Small intestine (tissue), 7 donors: ENCODE data around the gene MED17. TPM values are rescaled to one million over a fixed set of nuclear protein-coding genes. Genes with fewer than 3 reads are reported as not detected.

Experiments
- DNase-seq, 2 donors: peaks; one replicate each; pipeline versions ENCODE4 v3.0.0 to v3.0.0-alpha.2; 2013
- FAIRE-seq: peaks from 2 replicates; lab custom pipeline; 2012; peaks lifted over from hg19 to GRCh38; lab: Jason Lieb, UNC
- H3K27ac ChIP-seq, 3 donors: one replicate each; pipeline ENCODE4 v1.5.1; 2013; ENCODE audit warnings: low read length in 2 of 3, mild to moderate bottlenecking in 2 of 3, control low read depth in 1 of 3, inconsistent platforms in 1 of 3, low read depth in 1 of 3, moderate library complexity in 1 of 3
- H3K27me3 ChIP-seq, 3 donors: one replicate each; pipeline ENCODE4 v1.6.1; 2013; ENCODE audit warnings: low read length in 3 of 3, inconsistent platforms in 1 of 3; ENCODE audit not compliant: control insufficient read depth in 3 of 3, insufficient read depth in 3 of 3
- H3K36me3 ChIP-seq, 3 donors: one replicate each; pipeline ENCODE4 v1.6.1; 2013; ENCODE audit warnings: low read length in 3 of 3, inconsistent platforms in 1 of 3, low read depth in 1 of 3, mild to moderate bottlenecking in 1 of 3, moderate library complexity in 1 of 3; ENCODE audit not compliant: control insufficient read depth in 3 of 3, insufficient read depth in 2 of 3
- H3K4me1 ChIP-seq, 3 donors: one replicate each; pipeline ENCODE4 v1.6.1; 2013; ENCODE audit warnings: low read length in 2 of 3, inconsistent platforms in 1 of 3, low read depth in 1 of 3, mild to moderate bottlenecking in 1 of 3, moderate library complexity in 1 of 3; ENCODE audit not compliant: control insufficient read depth in 3 of 3, insufficient read depth in 2 of 3
- H3K4me3 ChIP-seq, 3 donors: one replicate each; pipeline ENCODE4 v1.5.1; 2013; ENCODE audit warnings: low read length in 3 of 3, control low read depth in 1 of 3, inconsistent platforms in 1 of 3, low read depth in 1 of 3, mild to moderate bottlenecking in 1 of 3, moderate library complexity in 1 of 3
- H3K9me3 ChIP-seq, 2 donors: one replicate each; pipeline ENCODE4 v1.6.1; 2013; ENCODE audit warnings: low read depth in 1 of 2, low read length in 1 of 2; ENCODE audit not compliant: control insufficient read depth in 2 of 2, insufficient read depth in 1 of 2
- WGBS, 3 donors: extraction: QIAGEN DNeasy Blood & Tissue Kit; methylation state at CpG; one replicate each; pipeline ENCODE4 v1.1.7; 2013; 5-methylcytosine and 5-hydroxymethylcytosine counted together
- polyA plus RNA-seq, 4 donors: library from polyadenylated mRNA; stranded (reverse) in 3 of 4; unstranded in 1 of 4; fragments of 200-250 nt in 3 of 4; fragments of 120-200 nt in 1 of 4; gene quantifications; one replicate each; pipeline versions ENCODE4 v1.2.1 to v1.2.3, GENCODE V29; 2013
- donor health status: healthy with polysubstance abuse.
- donor health status: control.
- donor health status: control.
- donor health status: Bipolar disorder and iron deficiency.
- donor health status: healthy.

MED17 gene
- polyA plus RNA-seq, 4 donors, result 8.5 to 32.7 (median 11.0) TPM

- Histone ChIP-seq H3K4me1 (peaks cover 0 to 8% (median 0%) of the 10 kb centered on the region in 3 donors), H3K4me3 (no peak overlapping the region), H3K9me3 (no peaks in the 10 kb centered on the region), H3K27ac (peak overlapping the region in 2 of 3 donors; percentile 55 to 65), H3K36me3 (no peaks in the 10 kb centered on the region), H3K27me3 (peaks cover 0 to 2% (median 0%) of the 10 kb centered on the region in 3 donors)
- 23 to 68% (median 46%) methylated on average over 5 of the region's 5 CpGs for WGBS, 3 donors
- peak in 1 of 2 donors; percentile 10 for DNase-seq
- no peak for FAIRE-seq
Observed at GRCh38 chr11:93849201-93849600, 65.1 kb downstream of the MED17 start.

- Histone ChIP-seq H3K36me3 (no peaks in the 10 kb centered on the region), H3K27ac (peak overlapping the region; percentile 8 to 69 (median 55)), H3K4me1 (peaks cover 0 to 8% (median 0%) of the 10 kb centered on the region in 3 donors), H3K27me3 (peaks cover 0 to 2% (median 0%) of the 10 kb centered on the region in 3 donors), H3K9me3 (no peaks in the 10 kb centered on the region), H3K4me3 (peak overlapping the region in 2 of 3 donors; percentile 42 to 47)
- no peak for FAIRE-seq
- 7 to 9% (median 8%) methylated on average over 36 to 67 of the region's 67 CpGs for WGBS, 3 donors
- DNase-seq, result peak; percentile 54 to 69
Observed at GRCh38 chr11:93849751-93850593, 65.9 kb downstream of the MED17 start.

- Histone ChIP-seq H3K27ac (peak within 1 kb of the TSS; percentile 8 to 69 (median 55)), H3K9me3 (no peaks in the 10 kb centered on the region), H3K36me3 (no peaks in the 10 kb centered on the region), H3K27me3 (peaks cover 0 to 2% (median 0%) of the 10 kb centered on the region in 3 donors), H3K4me1 (peaks cover 0 to 8% (median 0%) of the 10 kb centered on the region in 3 donors), H3K4me3 (peak within 1 kb of the TSS in 2 of 3 donors; percentile 42 to 47)
- FAIRE-seq, result no peak
- WGBS, 3 donors, result 7 to 27% (median 17%) methylated on average over 3 to 6 of the region's 6 CpGs
- peak in 1 of 2 donors; percentile 67 for DNase-seq
Observed at GRCh38 chr11:93850594-93851018, 66.5 kb downstream of the MED17 start, which contains the start of gene VSTM5. VSTM5 (minus strand) TSS chr11:93850618; CDS start chr11:93850502, 116 bp downstream.

- FAIRE-seq, result no peak
- peaks cover 0 to 2% (median 0%) of the 10 kb centered on the region in 3 donors for H3K27me3 ChIP-seq
- 93 to 98% (median 95%) methylated on average over 5 of the region's 5 CpGs for WGBS, 3 donors
- H3K36me3 ChIP-seq, result no peaks in the 10 kb centered on the region
- DNase-seq, result no peak
- H3K9me3 ChIP-seq, result no peaks in the 10 kb centered on the region
- H3K27ac ChIP-seq, result no peak overlapping the region
- H3K4me3 ChIP-seq, result no peak overlapping the region
- H3K4me1 ChIP-seq, result peaks cover 0 to 8% (median 0%) of the 10 kb centered on the region in 3 donors
Observed at GRCh38 chr11:93852242-93852641, 68.2 kb downstream of the MED17 start.

GRCh38 chr11:93857413-93858120, 73.5 kb downstream of the MED17 start:
- H3K4me1 ChIP-seq, result no peaks in the 10 kb centered on the region
- 75 to 86% (median 83%) methylated on average over 3 of the region's 3 CpGs for WGBS, 3 donors
- H3K36me3 ChIP-seq, result no peaks in the 10 kb centered on the region
- DNase-seq (no peak), FAIRE-seq (no peak)
- H3K27me3 ChIP-seq, result peaks cover 0 to 2% (median 0%) of the 10 kb centered on the region in 3 donors
- H3K27ac ChIP-seq, result no peak overlapping the region
- no peaks in the 10 kb centered on the region for H3K9me3 ChIP-seq
- no peak overlapping the region for H3K4me3 ChIP-seq

- DNase-seq (no peak), FAIRE-seq (no peak)
- no peak overlapping the region for H3K27ac ChIP-seq
- H3K4me3 ChIP-seq, result no peak overlapping the region
- no peaks in the 10 kb centered on the region for H3K27me3 ChIP-seq
- no peaks in the 10 kb centered on the region for H3K4me1 ChIP-seq
- no peaks in the 10 kb centered on the region for H3K9me3 ChIP-seq
- 48 to 53% (median 51%) methylated on average over 3 of the region's 3 CpGs for WGBS, 3 donors
- no peaks in the 10 kb centered on the region for H3K36me3 ChIP-seq
Observed at GRCh38 chr11:93858121-93858775, 74.2 kb downstream of the MED17 start.

- Histone ChIP-seq H3K9me3 (no peaks in the 10 kb centered on the region), H3K27ac (no peak overlapping the region), H3K4me1 (no peaks in the 10 kb centered on the region), H3K27me3 (no peaks in the 10 kb centered on the region), H3K4me3 (no peak overlapping the region), H3K36me3 (no peaks in the 10 kb centered on the region)
- WGBS, 3 donors, result 62 to 68% (median 63%) methylated on average over 4 of the region's 4 CpGs
- FAIRE-seq (no peak), DNase-seq (no peak)
Observed at GRCh38 chr11:93861808-93862207, 77.7 kb downstream of the MED17 start.
